Activated CD4-positive, alpha-beta T cell treated with anti-CD3 and anti-CD28 coated beads, Interleukin-2, amount 50 U/mL, for 16 hours (primary cell): Measurements from ENCODE around the gene ALDH1A3.
"Not testable (repeated sequence)": the region's sequence is repeated elsewhere in the genome, so short reads cannot be mapped to it uniquely, and the experiment has no call there.

ENCODE experiments used
- DNase-seq: peaks from one replicate; pipeline ENCODE4 v3.0.0-alpha.2; 2020

ALDH1A3 gene

GRCh38 chr15:100879464-100880138 lies at the start of gene ALDH1A3:
TSS of gene ALDH1A3 (plus strand) at chr15:100879831. CDS start at chr15:100879908, 77 bp downstream.
- no peak for DNase-seq

- no peak for DNase-seq
These were observed 48.2 kb upstream of the ALDH1A3 start for GRCh38 chr15:100831467-100831866.

GRCh38 chr15:100832149-100832942 lies 47.3 kb upstream of the ALDH1A3 start:
- DNase-seq, result no peak

GRCh38 chr15:100833417-100834389 lies 45.9 kb upstream of the ALDH1A3 start:
- DNase-seq, result no peak

GRCh38 chr15:100834731-100835130 lies 44.9 kb upstream of the ALDH1A3 start:
- DNase-seq, result no peak

- DNase-seq, result no peak
These were observed 44.0 kb upstream of the ALDH1A3 start for GRCh38 chr15:100835636-100836035.

GRCh38 chr15:100836501-100836900 lies 43.1 kb upstream of the ALDH1A3 start:
- no peak for DNase-seq

- no peak for DNase-seq
These were observed 38.2 kb upstream of the ALDH1A3 start for GRCh38 chr15:100841426-100841825.

GRCh38 chr15:100842756-100843730 lies 36.6 kb upstream of the ALDH1A3 start:
- no peak for DNase-seq

- DNase-seq, result no peak
These were observed 35.5 kb upstream of the ALDH1A3 start for GRCh38 chr15:100844167-100844566.

GRCh38 chr15:100844778-100845177 lies 34.9 kb upstream of the ALDH1A3 start:
- no peak for DNase-seq

- DNase-seq, result no peak
These were observed 32.4 kb upstream of the ALDH1A3 start for GRCh38 chr15:100847194-100847593.

GRCh38 chr15:100849021-100849854 lies 30.4 kb upstream of the ALDH1A3 start:
- DNase-seq, result peak; percentile 16

- DNase-seq, result no peak
These were observed 29.8 kb upstream of the ALDH1A3 start for GRCh38 chr15:100849855-100850218.

GRCh38 chr15:100851428-100852015 lies 28.1 kb upstream of the ALDH1A3 start:
- not testable (repeated sequence) for DNase-seq

- DNase-seq, result no peak
These were observed 27.0 kb upstream of the ALDH1A3 start for GRCh38 chr15:100852630-100853029.

GRCh38 chr15:100853676-100854440 lies 25.8 kb upstream of the ALDH1A3 start:
- no peak for DNase-seq

- DNase-seq, result no peak
These were observed 22.8 kb upstream of the ALDH1A3 start for GRCh38 chr15:100856867-100857266.

GRCh38 chr15:100858294-100858693 lies 21.3 kb upstream of the ALDH1A3 start:
- no peak for DNase-seq
